ENCODE data around the gene RAP1GDS1. TPM values are rescaled to one million over a fixed set of nuclear protein-coding genes. Genes with fewer than 3 reads are reported as not detected.
"Not testable (repeated sequence)": the region's sequence is repeated elsewhere in the genome, so short reads cannot be mapped to it uniquely, and the experiment has no call there.

RAP1GDS1 gene
- total RNA-seq, 4 donors from 2014 or later: 29.8 to 52.2 (median 34.7) TPM

DNA sequence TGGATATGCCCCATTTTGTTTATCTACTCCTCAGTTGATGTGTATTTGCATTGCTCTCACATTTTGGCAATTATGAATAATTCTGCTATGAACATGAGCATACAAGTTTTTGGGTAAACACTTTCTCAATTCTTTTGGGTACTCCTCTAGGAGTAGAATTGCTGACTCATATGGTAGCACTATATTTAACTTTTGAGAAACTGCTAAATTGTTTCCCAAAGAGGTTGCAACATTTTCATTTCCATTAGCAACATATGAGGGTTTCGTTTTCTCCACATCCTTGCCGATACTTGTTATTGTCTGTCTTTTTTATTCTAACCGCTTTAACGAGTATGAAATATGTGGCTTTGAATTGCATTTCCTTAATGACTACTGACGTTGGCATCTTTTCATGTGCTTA, 211.9 kb downstream of the RAP1GDS1 start:
- intact Hi-C loops (cut with DNase I): loop anchor here (10.0 kb wide), 1 partner anchor 582 kb away; no protein-coding TSS in a partner anchor
- no peaks in the 10 kb centered on the region for H3K9me3 ChIP-seq
- H3K27me3 ChIP-seq: no peaks in the 10 kb centered on the region
- H3K4me3 ChIP-seq: no peak overlapping the region
- DNase-seq (ENCODE audit: extremely low spot score): no peak
- TF ChIP-seq POLR2A (IDR thresholded peaks at IDR 0.05; ENCODE audit: low read depth): no peak
- TF ChIP-seq EP300 (IDR thresholded peaks at IDR 0.05): no peak
- no peak for TF ChIP-seq POLR2AphosphoS5 (IDR thresholded peaks at IDR 0.05)
- no peak overlapping the region for H3K27ac ChIP-seq (replicated peaks in 1 of 4)
- 82% methylated on average over 5 of the region's 5 CpGs for WGBS
- peaks cover 0 to 16% (median 3%) of the 10 kb centered on the region in 4 donors for H3K36me3 ChIP-seq
- H3K4me1 ChIP-seq: peaks cover 0 to 12% (median 8%) of the 10 kb centered on the region in 4 donors

DNA sequence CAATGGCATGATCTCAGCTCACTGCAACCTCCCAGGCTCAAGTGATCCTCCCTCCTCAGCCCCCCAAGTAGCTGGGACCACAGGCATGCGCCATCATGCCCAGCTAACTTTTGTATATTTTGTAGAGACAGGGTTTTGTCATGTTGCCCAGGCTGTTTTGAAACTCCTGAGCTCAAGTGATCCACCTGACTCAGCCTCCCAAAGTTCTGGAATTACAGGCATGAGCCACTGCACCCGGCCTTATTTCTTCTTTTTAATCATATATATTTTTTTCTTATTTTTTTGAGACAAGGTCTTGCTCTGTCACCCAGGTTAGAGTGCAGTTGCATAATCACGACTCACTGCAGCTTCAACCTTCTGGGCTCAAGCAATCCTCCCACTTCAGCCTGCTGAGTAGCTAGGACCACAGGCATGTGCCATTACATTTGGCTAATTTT, 213.2 kb downstream of the RAP1GDS1 start:
- 79% methylated on average over 3 of the region's 3 CpGs for WGBS
- TF ChIP-seq POLR2A (IDR thresholded peaks at IDR 0.05; ENCODE audit: low read depth) (no peak), EP300 (IDR thresholded peaks at IDR 0.05) (no peak), POLR2AphosphoS5 (IDR thresholded peaks at IDR 0.05) (no peak)
- TF ChIP-seq, protein P1, sequence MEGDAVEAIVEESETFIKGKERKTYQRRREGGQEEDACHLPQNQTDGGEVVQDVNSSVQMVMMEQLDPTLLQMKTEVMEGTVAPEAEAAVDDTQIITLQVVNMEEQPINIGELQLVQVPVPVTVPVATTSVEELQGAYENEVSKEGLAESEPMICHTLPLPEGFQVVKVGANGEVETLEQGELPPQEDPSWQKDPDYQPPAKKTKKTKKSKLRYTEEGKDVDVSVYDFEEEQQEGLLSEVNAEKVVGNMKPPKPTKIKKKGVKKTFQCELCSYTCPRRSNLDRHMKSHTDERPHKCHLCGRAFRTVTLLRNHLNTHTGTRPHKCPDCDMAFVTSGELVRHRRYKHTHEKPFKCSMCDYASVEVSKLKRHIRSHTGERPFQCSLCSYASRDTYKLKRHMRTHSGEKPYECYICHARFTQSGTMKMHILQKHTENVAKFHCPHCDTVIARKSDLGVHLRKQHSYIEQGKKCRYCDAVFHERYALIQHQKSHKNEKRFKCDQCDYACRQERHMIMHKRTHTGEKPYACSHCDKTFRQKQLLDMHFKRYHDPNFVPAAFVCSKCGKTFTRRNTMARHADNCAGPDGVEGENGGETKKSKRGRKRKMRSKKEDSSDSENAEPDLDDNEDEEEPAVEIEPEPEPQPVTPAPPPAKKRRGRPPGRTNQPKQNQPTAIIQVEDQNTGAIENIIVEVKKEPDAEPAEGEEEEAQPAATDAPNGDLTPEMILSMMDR (IDR thresholded peaks at IDR 0.05): no peak
- no peaks in the 10 kb centered on the region for H3K27me3 ChIP-seq
- DNase-seq (ENCODE audit: extremely low spot score): no peak
- intact Hi-C loops (cut with DNase I): loop anchor here (10.0 kb wide), 1 partner anchor 580 kb away; no protein-coding TSS in a partner anchor
- no peak overlapping the region for H3K27ac ChIP-seq (replicated peaks in 1 of 4)
- no peaks in the 10 kb centered on the region for H3K9me3 ChIP-seq
- no peaks in the 10 kb centered on the region for H3K4me1 ChIP-seq
- H3K36me3 ChIP-seq: peaks cover 0 to 16% (median 3%) of the 10 kb centered on the region in 4 donors
- H3K4me3 ChIP-seq: no peak overlapping the region

DNA sequence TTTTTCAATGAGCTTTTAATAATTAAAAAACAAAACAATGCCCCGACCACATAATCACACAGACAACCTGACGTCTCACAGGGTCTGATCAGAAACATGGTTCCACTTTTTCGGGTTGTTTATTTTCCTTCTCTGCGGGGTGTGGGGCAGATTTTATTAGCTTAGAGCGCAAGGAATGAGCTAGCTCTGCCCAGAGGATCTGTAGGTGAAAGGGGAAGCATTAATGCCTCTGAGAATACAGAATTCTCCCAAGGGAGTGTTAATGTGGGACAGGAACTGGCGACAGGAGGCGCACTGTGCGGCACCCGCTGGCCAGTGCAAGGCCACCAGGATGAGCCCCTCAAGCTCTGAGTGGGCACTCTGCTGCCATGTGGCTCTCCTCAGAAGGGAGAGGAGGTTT, 215.7 kb downstream of the RAP1GDS1 start:
- peak; percentile 80 for DNase-seq (ENCODE audit: extremely low spot score)
- Histone ChIP-seq H3K9me3 (no peaks in the 10 kb centered on the region), H3K36me3 (peaks cover 0 to 12% (median 3%) of the 10 kb centered on the region in 4 donors), H3K27ac (replicated peaks in 1 of 4) (no peak overlapping the region), H3K4me3 (no peak overlapping the region), H3K27me3 (no peaks in the 10 kb centered on the region), H3K4me1 (no peaks in the 10 kb centered on the region)
- 95% methylated on average over 9 of the region's 9 CpGs for WGBS
- intact Hi-C loops (cut with DNase I): loop anchor here (10.0 kb wide), 1 partner anchor 578 kb away; no protein-coding TSS in a partner anchor
- TF ChIP-seq POLR2AphosphoS5 (IDR thresholded peaks at IDR 0.05): no peak
- TF ChIP-seq POLR2A (IDR thresholded peaks at IDR 0.05; ENCODE audit: low read depth): no peak
- TF ChIP-seq, protein P1 (IDR thresholded peaks at IDR 0.05): no peak
- TF ChIP-seq EP300 (IDR thresholded peaks at IDR 0.05): no peak

DNA sequence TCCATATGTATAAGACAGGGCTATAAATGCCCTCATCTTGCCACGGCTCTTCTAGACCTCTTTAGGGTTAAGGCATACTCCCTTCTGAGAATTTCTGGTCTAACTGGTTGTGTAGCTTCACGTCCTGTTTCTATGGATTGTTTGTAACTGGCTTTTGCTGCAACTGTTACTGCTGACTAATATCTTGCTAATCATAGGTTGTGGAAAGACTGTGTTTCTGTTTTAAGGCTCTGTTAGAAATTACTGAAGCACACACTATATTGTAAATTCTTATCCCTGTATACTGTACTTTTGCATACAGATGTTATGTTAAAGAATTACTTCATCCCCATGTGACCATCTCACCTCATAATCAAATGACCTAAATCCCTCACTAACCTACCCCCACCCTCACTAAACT, 218.4 kb downstream of the RAP1GDS1 start:
- not testable (repeated sequence) for H3K4me1 ChIP-seq; DNase-seq (ENCODE audit: extremely low spot score); H3K9me3 ChIP-seq; H3K36me3 ChIP-seq; H3K27ac ChIP-seq (replicated peaks in 1 of 4); H3K27me3 ChIP-seq; H3K4me3 ChIP-seq
- intact Hi-C loops (cut with DNase I): loop anchor here (10.0 kb wide), 1 partner anchor 575 kb away; no protein-coding TSS in a partner anchor
- WGBS: 82% methylated on average over 2 of the region's 2 CpGs

DNA sequence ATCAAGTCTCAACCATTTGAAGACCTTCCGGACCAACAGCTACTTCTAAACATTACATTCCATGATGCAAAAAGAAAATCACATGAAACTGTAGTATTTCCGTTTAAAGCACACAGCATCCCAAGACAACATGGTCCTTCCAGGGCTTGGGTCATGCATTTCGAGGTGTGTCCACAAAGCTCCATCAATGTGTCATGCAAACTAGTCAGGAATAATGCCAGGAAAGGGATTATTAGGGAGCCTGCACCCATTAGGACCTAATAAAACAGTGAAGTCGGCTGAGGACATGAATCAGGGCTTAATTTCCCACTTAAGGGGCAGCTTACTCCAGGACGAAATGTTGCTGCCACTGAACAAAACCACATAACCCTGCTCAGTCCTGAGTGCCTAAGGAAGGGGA, 219.4 kb downstream of the RAP1GDS1 start:
- 90% methylated on average over 5 of the region's 5 CpGs for whole genome bisulfite sequencing
- no peak overlapping the region for H3K27ac ChIP-seq (replicated peaks in 1 of 4)
- DNase-seq (ENCODE audit: extremely low spot score): no peak
- TF ChIP-seq POLR2AphosphoS5 (IDR thresholded peaks at IDR 0.05) (no peak), POLR2A (IDR thresholded peaks at IDR 0.05; ENCODE audit: low read depth) (no peak), EP300 (IDR thresholded peaks at IDR 0.05) (no peak)
- TF ChIP-seq, protein P1 (IDR thresholded peaks at IDR 0.05): no peak
- H3K4me1 ChIP-seq: no peaks in the 10 kb centered on the region
- H3K4me3 ChIP-seq: no peak overlapping the region
- no peaks in the 10 kb centered on the region for H3K27me3 ChIP-seq
- peaks cover 0 to 7% (median 3%) of the 10 kb centered on the region in 4 donors for H3K36me3 ChIP-seq
- H3K9me3 ChIP-seq: no peaks in the 10 kb centered on the region
- intact Hi-C loops (cut with DNase I): no loop called here

DNA sequence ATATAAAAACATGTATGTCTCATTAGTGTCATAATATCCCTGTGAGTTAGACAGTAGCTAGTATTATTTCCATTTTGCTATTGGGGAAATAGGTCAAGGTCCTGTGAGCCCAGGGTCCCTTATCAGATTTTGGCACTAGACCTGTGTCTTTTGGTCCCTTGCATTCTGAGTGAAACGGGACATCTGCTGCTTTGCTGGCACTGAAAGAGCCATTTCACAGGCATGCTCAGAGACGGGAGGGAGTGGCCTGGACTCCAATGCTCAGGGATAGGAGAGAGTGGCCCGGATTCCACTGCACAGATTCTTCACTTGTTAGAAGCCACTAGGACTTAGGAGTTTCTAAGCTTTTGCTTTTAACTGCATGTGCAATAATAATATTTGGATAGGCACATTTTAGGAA, 220.0 kb downstream of the RAP1GDS1 start:
- no peaks in the 10 kb centered on the region for H3K4me1 ChIP-seq
- no peak for DNase-seq (ENCODE audit: extremely low spot score)
- H3K27me3 ChIP-seq: no peaks in the 10 kb centered on the region
- 52% methylated on average over 3 of the region's 3 CpGs for WGBS
- peaks cover 0 to 7% (median under 1%) of the 10 kb centered on the region in 4 donors for H3K36me3 ChIP-seq
- intact Hi-C loops (cut with DNase I): no loop called here
- TF ChIP-seq EP300 (IDR thresholded peaks at IDR 0.05) (no peak), POLR2AphosphoS5 (IDR thresholded peaks at IDR 0.05) (no peak), POLR2A (IDR thresholded peaks at IDR 0.05; ENCODE audit: low read depth) (no peak)
- TF ChIP-seq, protein P1 (IDR thresholded peaks at IDR 0.05): no peak
- H3K9me3 ChIP-seq: no peaks in the 10 kb centered on the region
- no peak overlapping the region for H3K4me3 ChIP-seq
- H3K27ac ChIP-seq (replicated peaks in 1 of 4): no peak overlapping the region

Measured in esophagus muscularis mucosa (tissue), 4 donors.